ENCODE results near the gene SOCS1.

SOCS1 gene

GRCh38 chr16:11242658-11243057, 13.3 kb downstream of the SOCS1 start:
- no peak for DNase-seq

GRCh38 chr16:11241480-11242204, 14.4 kb downstream of the SOCS1 start:
- no peak for DNase-seq

GRCh38 chr16:11240636-11241473, 15.1 kb downstream of the SOCS1 start:
- DNase-seq = no peak

- no peak for DNase-seq
Observed at GRCh38 chr16:11239644-11240632, 16.1 kb downstream of the SOCS1 start.

GRCh38 chr16:11238272-11239202, 17.5 kb downstream of the SOCS1 start:
- DNase-seq = no peak

- DNase-seq = no peak
Observed at GRCh38 chr16:11236461-11237254, 19.3 kb downstream of the SOCS1 start.

GRCh38 chr16:11235703-11235991, 20.4 kb downstream of the SOCS1 start:
- no peak for DNase-seq

GRCh38 chr16:11234884-11235702, 20.9 kb downstream of the SOCS1 start:
- no peak for DNase-seq

GRCh38 chr16:11233727-11234376, 22.2 kb downstream of the SOCS1 start:
- DNase-seq = no peak

- peak; percentile 6 for DNase-seq
Observed at GRCh38 chr16:11232852-11233726, 22.9 kb downstream of the SOCS1 start.

- no peak for DNase-seq
Observed at GRCh38 chr16:11232302-11232851, 23.6 kb downstream of the SOCS1 start.

- DNase-seq = no peak
Observed at GRCh38 chr16:11231367-11231970, 24.5 kb downstream of the SOCS1 start.

- DNase-seq = no peak
Observed at GRCh38 chr16:11229906-11230305, 26.1 kb downstream of the SOCS1 start.

GRCh38 chr16:11229432-11229831, 26.6 kb downstream of the SOCS1 start:
- DNase-seq = no peak

GRCh38 chr16:11225677-11226549, 30.1 kb downstream of the SOCS1 start:
- no peak for DNase-seq

GRCh38 chr16:11224894-11225676, 30.9 kb downstream of the SOCS1 start:
- no peak for DNase-seq

All from midbrain (tissue), 1 donor.